ENCODE data around the gene AGTPBP1.

DNA sequence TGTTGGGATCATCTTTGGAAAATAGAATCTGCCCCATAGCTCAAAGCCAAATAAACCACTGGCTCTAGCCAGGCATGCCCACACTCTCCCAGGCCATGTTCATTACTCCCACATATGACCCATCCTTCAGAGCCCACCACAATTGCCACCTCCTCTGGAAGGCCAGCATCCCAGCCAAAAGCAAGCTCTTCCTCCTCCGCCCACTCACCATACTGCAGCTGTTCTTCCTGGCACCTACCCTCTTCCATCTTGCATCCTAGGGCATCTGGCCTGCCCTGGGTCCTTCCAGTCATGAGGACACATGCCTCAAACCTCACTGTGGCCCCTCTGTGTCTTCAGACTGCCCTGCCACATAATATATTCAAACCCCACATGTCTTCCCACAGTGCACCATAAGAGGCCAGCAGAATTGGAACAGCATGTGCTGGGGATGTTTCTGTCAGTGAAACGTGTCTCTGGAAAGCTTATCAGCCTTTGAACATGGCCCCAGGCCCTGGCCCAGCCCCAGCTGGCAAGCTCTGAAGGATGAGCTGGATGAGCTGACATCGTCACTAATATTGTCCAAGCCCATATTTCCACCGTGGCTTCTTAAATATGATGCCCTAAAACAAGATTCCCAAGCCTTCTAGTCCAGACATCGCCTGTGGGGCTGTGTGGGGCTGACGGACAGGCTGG lies 230.8 kb downstream of the AGTPBP1 start:
- TF ChIP-seq, protein P1, sequence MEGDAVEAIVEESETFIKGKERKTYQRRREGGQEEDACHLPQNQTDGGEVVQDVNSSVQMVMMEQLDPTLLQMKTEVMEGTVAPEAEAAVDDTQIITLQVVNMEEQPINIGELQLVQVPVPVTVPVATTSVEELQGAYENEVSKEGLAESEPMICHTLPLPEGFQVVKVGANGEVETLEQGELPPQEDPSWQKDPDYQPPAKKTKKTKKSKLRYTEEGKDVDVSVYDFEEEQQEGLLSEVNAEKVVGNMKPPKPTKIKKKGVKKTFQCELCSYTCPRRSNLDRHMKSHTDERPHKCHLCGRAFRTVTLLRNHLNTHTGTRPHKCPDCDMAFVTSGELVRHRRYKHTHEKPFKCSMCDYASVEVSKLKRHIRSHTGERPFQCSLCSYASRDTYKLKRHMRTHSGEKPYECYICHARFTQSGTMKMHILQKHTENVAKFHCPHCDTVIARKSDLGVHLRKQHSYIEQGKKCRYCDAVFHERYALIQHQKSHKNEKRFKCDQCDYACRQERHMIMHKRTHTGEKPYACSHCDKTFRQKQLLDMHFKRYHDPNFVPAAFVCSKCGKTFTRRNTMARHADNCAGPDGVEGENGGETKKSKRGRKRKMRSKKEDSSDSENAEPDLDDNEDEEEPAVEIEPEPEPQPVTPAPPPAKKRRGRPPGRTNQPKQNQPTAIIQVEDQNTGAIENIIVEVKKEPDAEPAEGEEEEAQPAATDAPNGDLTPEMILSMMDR (IDR thresholded peaks at IDR 0.05; ENCODE audit: insufficient read depth, low read length): no peak
- TF ChIP-seq, protein P2, sequence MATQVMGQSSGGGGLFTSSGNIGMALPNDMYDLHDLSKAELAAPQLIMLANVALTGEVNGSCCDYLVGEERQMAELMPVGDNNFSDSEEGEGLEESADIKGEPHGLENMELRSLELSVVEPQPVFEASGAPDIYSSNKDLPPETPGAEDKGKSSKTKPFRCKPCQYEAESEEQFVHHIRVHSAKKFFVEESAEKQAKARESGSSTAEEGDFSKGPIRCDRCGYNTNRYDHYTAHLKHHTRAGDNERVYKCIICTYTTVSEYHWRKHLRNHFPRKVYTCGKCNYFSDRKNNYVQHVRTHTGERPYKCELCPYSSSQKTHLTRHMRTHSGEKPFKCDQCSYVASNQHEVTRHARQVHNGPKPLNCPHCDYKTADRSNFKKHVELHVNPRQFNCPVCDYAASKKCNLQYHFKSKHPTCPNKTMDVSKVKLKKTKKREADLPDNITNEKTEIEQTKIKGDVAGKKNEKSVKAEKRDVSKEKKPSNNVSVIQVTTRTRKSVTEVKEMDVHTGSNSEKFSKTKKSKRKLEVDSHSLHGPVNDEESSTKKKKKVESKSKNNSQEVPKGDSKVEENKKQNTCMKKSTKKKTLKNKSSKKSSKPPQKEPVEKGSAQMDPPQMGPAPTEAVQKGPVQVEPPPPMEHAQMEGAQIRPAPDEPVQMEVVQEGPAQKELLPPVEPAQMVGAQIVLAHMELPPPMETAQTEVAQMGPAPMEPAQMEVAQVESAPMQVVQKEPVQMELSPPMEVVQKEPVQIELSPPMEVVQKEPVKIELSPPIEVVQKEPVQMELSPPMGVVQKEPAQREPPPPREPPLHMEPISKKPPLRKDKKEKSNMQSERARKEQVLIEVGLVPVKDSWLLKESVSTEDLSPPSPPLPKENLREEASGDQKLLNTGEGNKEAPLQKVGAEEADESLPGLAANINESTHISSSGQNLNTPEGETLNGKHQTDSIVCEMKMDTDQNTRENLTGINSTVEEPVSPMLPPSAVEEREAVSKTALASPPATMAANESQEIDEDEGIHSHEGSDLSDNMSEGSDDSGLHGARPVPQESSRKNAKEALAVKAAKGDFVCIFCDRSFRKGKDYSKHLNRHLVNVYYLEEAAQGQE (IDR thresholded peaks at IDR 0.05; ENCODE audit: insufficient replicate concordance, low read depth): no peak
- TF ChIP-seq POLR2AphosphoS5 (IDR thresholded peaks at IDR 0.05; ENCODE audit: low read depth): no peak

Measured in HL-60 (cell line).